Neural crest cell (in vitro differentiated cells): ENCODE measurements around the gene SLC9C2. TPM values are rescaled to one million over a fixed set of nuclear protein-coding genes. Genes with fewer than 3 reads are reported as not detected.
A peak's percentile ranks its signal among the peaks of the same experiment; 100 is the strongest.
"Not testable (repeated sequence)": the region's sequence is repeated elsewhere in the genome, so short reads cannot be mapped to it uniquely, and the experiment has no call there.

Experiments used
- DNase-seq: peaks from one replicate; pipeline ENCODE4 v3.0.0; 2021; ENCODE audit warnings: low read depth, mixed read lengths, low spot score
- H3K27ac Mint-ChIP-seq: one replicate; pipeline ENCODE4 v1.8.0; 2021; ENCODE audit warnings: mild to moderate bottlenecking, mixed read lengths; ENCODE audit not compliant: unreplicated experiment
- H3K27me3 Mint-ChIP-seq: 2 replicates; pipeline ENCODE4 v1.8.0; 2021; ENCODE audit warnings: low read depth, mild to moderate bottlenecking, mixed read lengths
- H3K36me3 Mint-ChIP-seq: 2 replicates; pipeline ENCODE4 v1.8.0; 2021; ENCODE audit warnings: low read depth, mild to moderate bottlenecking, mixed read lengths
- H3K4me1 Mint-ChIP-seq: 2 replicates; pipeline ENCODE4 v1.8.0; 2021; ENCODE audit warnings: mixed read lengths
- H3K4me3 Mint-ChIP-seq: one replicate; pipeline ENCODE4 v1.8.0; 2021; ENCODE audit warnings: mild to moderate bottlenecking, mixed read lengths
- H3K9me3 Mint-ChIP-seq: 2 replicates; pipeline ENCODE4 v1.8.0; 2021; ENCODE audit warnings: mixed read lengths
- total RNA-seq: library from RNA; stranded (reverse); gene quantifications from 2 replicates; pipeline ENCODE4 v1.2.1, GENCODE V29; 2021
- TF ChIP-seq, protein P1 (sequence below): fragments of 200-600 bp; sonication (generic); conservative IDR thresholded peaks from 2 replicates; pipeline ENCODE4 v1.5.0; 2021; ENCODE audit warnings: antibody characterized with exemption, mild to moderate bottlenecking

The SLC9C2 gene
- total RNA-seq, 1 donor from 2014 or later = 0.12 TPM

DNA sequence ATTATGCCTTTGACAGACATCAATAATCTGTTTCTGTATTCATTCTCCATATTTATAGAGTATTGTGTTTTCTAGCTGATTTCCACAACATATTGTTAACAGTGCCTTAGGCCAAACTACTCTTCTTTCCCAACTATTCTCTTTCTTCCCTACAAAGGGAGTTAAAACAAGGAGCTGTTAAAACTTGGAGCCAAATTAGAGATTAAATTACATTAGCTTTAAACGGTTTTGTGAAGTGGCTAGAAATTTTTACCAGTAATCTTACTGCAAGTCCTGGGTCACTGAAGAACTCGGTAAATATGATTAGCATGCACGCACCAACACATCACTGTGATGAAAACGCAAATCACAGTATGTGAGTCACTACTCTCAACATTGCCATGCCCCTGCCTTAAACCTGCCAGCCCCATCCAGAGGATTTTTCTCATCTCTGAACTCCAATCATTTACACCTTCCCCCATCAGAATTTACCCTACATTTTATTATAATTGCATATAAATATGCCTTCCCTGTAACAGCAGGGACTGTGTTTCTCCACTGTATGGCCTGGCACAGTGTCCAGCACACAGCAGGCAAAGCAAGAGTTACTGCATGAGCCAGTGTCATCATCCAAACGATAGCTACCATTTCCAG, 127.2 kb downstream of the SLC9C2 start:
- Mint-ChIP-seq H3K27ac (no peak overlapping the region), H3K4me3 (peak overlapping the region; percentile 91), H3K27me3 (no peaks in the 10 kb centered on the region), H3K9me3 (peaks cover 5% of the 10 kb centered on the region), H3K4me1 (peaks cover 36% of the 10 kb centered on the region), H3K36me3 (peaks cover 15% of the 10 kb centered on the region)
- no peak for DNase-seq
- TF ChIP-seq, protein P1, sequence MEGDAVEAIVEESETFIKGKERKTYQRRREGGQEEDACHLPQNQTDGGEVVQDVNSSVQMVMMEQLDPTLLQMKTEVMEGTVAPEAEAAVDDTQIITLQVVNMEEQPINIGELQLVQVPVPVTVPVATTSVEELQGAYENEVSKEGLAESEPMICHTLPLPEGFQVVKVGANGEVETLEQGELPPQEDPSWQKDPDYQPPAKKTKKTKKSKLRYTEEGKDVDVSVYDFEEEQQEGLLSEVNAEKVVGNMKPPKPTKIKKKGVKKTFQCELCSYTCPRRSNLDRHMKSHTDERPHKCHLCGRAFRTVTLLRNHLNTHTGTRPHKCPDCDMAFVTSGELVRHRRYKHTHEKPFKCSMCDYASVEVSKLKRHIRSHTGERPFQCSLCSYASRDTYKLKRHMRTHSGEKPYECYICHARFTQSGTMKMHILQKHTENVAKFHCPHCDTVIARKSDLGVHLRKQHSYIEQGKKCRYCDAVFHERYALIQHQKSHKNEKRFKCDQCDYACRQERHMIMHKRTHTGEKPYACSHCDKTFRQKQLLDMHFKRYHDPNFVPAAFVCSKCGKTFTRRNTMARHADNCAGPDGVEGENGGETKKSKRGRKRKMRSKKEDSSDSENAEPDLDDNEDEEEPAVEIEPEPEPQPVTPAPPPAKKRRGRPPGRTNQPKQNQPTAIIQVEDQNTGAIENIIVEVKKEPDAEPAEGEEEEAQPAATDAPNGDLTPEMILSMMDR = no peak

DNA sequence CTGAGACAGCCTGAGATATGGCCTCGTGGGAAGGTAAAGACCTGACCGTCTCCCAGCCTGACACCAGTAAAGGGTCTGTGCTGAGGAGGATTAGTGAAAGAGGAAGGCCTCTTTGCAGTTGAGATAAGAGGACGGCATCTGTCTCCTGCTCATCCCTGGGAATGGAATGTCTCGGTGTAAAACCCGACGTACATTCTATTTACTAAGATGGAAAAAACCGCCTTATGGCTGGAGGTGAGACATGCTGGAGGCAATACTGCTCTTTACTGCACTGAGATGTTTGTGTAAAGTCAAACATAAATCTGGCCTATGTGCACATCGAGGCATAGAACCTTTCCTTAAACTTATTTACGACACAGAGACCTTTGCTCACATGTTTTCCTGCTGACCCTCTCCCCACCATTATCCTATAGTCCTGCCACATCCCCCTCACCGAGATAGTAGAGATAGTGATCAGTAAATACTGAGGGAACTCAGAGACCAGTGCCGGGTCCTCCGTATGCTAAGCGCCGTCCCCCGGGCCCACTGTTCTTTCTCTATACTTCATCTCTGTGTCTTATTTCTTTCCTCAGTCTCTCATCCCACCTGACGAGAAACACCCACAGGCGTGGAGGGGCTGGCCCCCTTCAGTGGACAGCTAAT, 128.0 kb downstream of the SLC9C2 start:
- Mint-ChIP-seq H3K4me1 (peaks cover 33% of the 10 kb centered on the region), H3K9me3 (peaks cover 10% of the 10 kb centered on the region), H3K36me3 (peaks cover 19% of the 10 kb centered on the region), H3K4me3 (peak overlapping the region; percentile 35)
- not testable (repeated sequence) for H3K27ac Mint-ChIP-seq, H3K27me3 Mint-ChIP-seq, DNase-seq

DNA sequence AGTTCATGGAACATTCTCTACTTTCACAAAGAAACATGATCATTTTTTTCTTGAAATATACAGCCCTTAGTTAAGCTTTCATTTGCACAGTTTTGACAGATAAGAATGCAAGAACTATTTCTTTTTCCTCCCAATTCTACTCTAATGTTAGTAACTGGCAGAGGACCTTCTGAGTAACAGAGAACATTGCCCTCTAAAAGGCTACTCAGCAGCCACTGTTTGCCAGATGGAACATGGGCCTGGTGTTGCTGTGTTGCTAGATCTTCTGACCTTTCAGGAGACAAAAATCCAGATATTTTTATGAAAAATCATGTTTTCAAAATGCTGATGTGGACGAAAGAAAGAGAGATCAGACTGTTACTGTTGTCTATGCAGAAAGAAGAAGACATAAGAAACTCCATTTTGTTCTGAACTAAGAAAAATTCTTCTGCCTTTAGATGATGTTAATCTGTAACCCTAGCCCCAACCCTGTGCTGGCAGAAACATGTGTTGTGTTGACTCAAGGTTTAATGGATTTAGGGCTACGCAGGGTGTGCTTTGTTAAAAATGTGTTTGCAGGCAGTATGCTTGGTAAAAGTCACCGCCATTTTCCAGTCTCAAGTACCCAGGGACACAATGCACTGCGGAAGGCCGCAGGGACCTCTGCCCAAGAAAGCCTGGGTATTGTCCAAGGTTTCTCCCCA, 128.6 kb downstream of the SLC9C2 start:
- Mint-ChIP-seq H3K4me3 (peak overlapping the region; percentile 13), H3K36me3 (peaks cover 21% of the 10 kb centered on the region), H3K4me1 (peaks cover 26% of the 10 kb centered on the region), H3K27ac (no peak overlapping the region), H3K27me3 (no peaks in the 10 kb centered on the region), H3K9me3 (peaks cover 10% of the 10 kb centered on the region)
- TF ChIP-seq, protein P1 = no peak
- no peak for DNase-seq

DNA sequence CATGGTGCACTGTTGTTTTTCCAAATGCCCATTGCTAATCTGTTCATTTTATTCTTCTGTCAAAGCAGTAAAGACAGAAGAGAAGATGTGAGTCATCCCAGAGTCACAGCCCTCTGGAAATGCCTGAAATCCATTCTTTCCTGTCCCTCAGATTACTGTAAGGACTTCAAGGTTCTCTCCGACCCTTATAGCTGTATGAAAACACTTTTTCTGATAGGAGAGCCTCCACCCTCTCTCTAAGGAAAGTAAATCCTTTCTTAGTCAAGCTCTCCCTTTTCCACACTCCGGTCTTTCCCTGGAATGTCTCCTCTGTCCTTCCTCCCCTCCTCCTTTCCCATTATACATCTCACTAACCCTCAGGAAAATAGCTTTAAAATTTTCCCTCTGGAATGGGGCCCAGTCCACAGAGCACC, 129.3 kb downstream of the SLC9C2 start:
- no peak overlapping the region for H3K27ac Mint-ChIP-seq
- H3K4me3 Mint-ChIP-seq = no peak overlapping the region
- DNase-seq = no peak
- peaks cover 26% of the 10 kb centered on the region for H3K36me3 Mint-ChIP-seq
- H3K9me3 Mint-ChIP-seq = peaks cover 16% of the 10 kb centered on the region
- H3K27me3 Mint-ChIP-seq = no peaks in the 10 kb centered on the region
- TF ChIP-seq, protein P1 = no peak
- peaks cover 21% of the 10 kb centered on the region for H3K4me1 Mint-ChIP-seq

GRCh38 chr1:173470608-173471007, 132.3 kb downstream of the SLC9C2 start:
- H3K27ac Mint-ChIP-seq = no peak overlapping the region
- peaks cover 6% of the 10 kb centered on the region for H3K4me1 Mint-ChIP-seq
- no peak for DNase-seq
- H3K4me3 Mint-ChIP-seq = no peak overlapping the region
- H3K27me3 Mint-ChIP-seq = no peaks in the 10 kb centered on the region
- H3K36me3 Mint-ChIP-seq = peaks cover 43% of the 10 kb centered on the region
- TF ChIP-seq, protein P1 = no peak
- H3K9me3 Mint-ChIP-seq = peaks cover 24% of the 10 kb centered on the region

DNA sequence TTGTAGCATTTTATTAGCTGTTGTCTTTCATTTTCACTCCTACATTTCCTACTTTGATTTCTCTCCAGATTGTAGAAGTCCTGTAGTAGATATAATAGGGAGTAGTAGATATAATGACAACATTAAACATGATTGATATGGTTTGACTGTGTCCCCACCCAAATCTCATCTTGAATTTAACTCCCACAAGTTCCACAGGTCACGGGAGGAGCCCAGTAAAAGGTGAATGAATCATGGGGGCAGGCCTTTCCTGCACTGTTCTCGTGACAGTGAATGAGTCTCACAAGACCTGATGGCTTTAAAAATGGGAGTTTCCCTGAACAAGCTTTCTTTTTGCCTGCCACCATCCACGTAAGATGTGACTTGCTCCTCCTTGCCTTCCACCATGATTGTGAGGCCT, 133.2 kb downstream of the SLC9C2 start:
- H3K4me1 Mint-ChIP-seq = no peaks in the 10 kb centered on the region
- no peak for DNase-seq
- peaks cover 27% of the 10 kb centered on the region for H3K9me3 Mint-ChIP-seq
- no peaks in the 10 kb centered on the region for H3K27me3 Mint-ChIP-seq
- peaks cover 48% of the 10 kb centered on the region for H3K36me3 Mint-ChIP-seq
- H3K4me3 Mint-ChIP-seq = no peak overlapping the region
- TF ChIP-seq, protein P1 = no peak
- H3K27ac Mint-ChIP-seq = no peak overlapping the region
